B cell (primary cell): ENCODE measurements around the gene GYS1. TPM values are rescaled to one million over a fixed set of nuclear protein-coding genes. Genes with fewer than 3 reads are reported as not detected.

ENCODE experiments used
- ATAC-seq: fragments of 200-7000 bp; cut with Tn5 transposase; one replicate; pipeline ENCODE4 v1.10.0; 2021; ENCODE audit warnings: low read depth, mild to moderate bottlenecking, moderate number of reproducible peaks, moderate library complexity
- CTCF ChIA-PET: fragments of 350-600 bp; sonication (Branson Sonifier 250); formaldehyde crosslinking; loops from one replicate; lab custom pipeline; 2021; ENCODE audit warnings: antibody characterized with exemption, inconsistent platforms; lab: Charles Lee
- POLR2A ChIA-PET: fragments of 350-600 bp; sonication (Branson Sonifier 250); formaldehyde crosslinking; loops from one replicate; lab custom pipeline; 2021; ENCODE audit warnings: antibody characterized with exemption; lab: Charles Lee
- DNase-seq: peaks from one replicate; pipeline ENCODE4 v3.0.0; 2013
- H2AFZ ChIP-seq: 2 replicates; pipeline ENCODE4 v1.6.1; 2012; ENCODE audit warnings: mild to moderate bottlenecking, low read depth, low read length; ENCODE audit not compliant: insufficient read depth, poor library complexity, severe bottlenecking
- H3K27ac ChIP-seq, 2 donors: 1 replicate in 1 of 2; 2 replicates in 1 of 2; pipeline ENCODE4 v1.5.1; 2012 to 2013; ENCODE audit warnings: low read length in 2 of 2, mild to moderate bottlenecking in 2 of 2, moderate library complexity in 1 of 2
- H3K27me3 ChIP-seq, 4 experiments: fragments of 200-600 bp in 1 of 4; sonication (generic) in 1 of 4; replicated peaks in 1 of 4; 1 replicate in 2 of 4; 2 replicates in 2 of 4; pipeline versions ENCODE4 v1.6.1 to v1.7.0; 2013 to 2016; ENCODE audit warnings: low read length in 3 of 4, mild to moderate bottlenecking in 2 of 4, mixed read lengths in 1 of 4, moderate library complexity in 1 of 4; ENCODE audit not compliant: insufficient read depth in 4 of 4, control insufficient read depth in 3 of 4; ENCODE audit errors: control extremely low read depth in 1 of 4
- H3K36me3 ChIP-seq, 2 experiments: replicated peaks in 1 of 2; 1 replicate in 1 of 2; 2 replicates in 1 of 2; pipeline versions ENCODE4 v1.6.1 to v1.7.1; 2013; ENCODE audit warnings: low read length in 1 of 2; ENCODE audit not compliant: insufficient read depth in 2 of 2, control insufficient read depth in 1 of 2; ENCODE audit errors: control extremely low read depth in 1 of 2, extremely low read depth in 1 of 2
- H3K4me1 ChIP-seq, 2 donors: fragments of 200-600 bp in 1 of 2; sonication (generic) in 1 of 2; 1 replicate in 1 of 2; 2 replicates in 1 of 2; pipeline versions ENCODE4 v1.5.1 to v1.6.1; 2013 to 2017; ENCODE audit warnings: low read length in 2 of 2; ENCODE audit not compliant: control insufficient read depth in 2 of 2, insufficient read depth in 2 of 2
- H3K4me2 ChIP-seq: replicated peaks from 2 replicates; pipeline ENCODE3; 2012; ENCODE audit warnings: mild to moderate bottlenecking, low read depth, low read length; ENCODE audit not compliant: poor library complexity, severe bottlenecking
- H3K4me3 ChIP-seq, 5 experiments: fragments of 200-600 bp in 1 of 5; sonication (generic) in 1 of 5; 1 replicate in 3 of 5; 2 replicates in 2 of 5; pipeline versions ENCODE4 v1.5.1 to v1.7.0; 2011 to 2016; ENCODE audit warnings: low read length in 4 of 5, mild to moderate bottlenecking in 4 of 5, low read depth in 2 of 5, control low read depth in 1 of 5, moderate library complexity in 1 of 5; ENCODE audit not compliant: insufficient read depth in 1 of 5; ENCODE audit errors: control extremely low read depth in 1 of 5, extremely low read depth in 1 of 5
- H3K79me2 ChIP-seq: fragments of 200-600 bp; sonication (generic); one replicate; pipeline ENCODE4 v1.6.0; 2016; ENCODE audit warnings: low read length; ENCODE audit not compliant: control insufficient read depth, insufficient read depth
- H3K9ac ChIP-seq: fragments of 200-600 bp; sonication (generic); 2 replicates; pipeline ENCODE4 v1.6.1; 2017; ENCODE audit warnings: mild to moderate bottlenecking, low read length, moderate library complexity
- H3K9me3 ChIP-seq, 3 donors: one replicate each; pipeline versions ENCODE4 v1.6.1 to v1.7.1; 2013; ENCODE audit warnings: low read length in 2 of 3; ENCODE audit not compliant: control insufficient read depth in 2 of 3, insufficient read depth in 1 of 3; ENCODE audit errors: control extremely low read depth in 1 of 3
- H4K20me1 ChIP-seq: 2 replicates; pipeline ENCODE4 v1.6.0; 2012; ENCODE audit warnings: mild to moderate bottlenecking, low read length; ENCODE audit not compliant: insufficient read depth, control insufficient read depth, poor library complexity, severe bottlenecking
- H3K27ac Mint-ChIP-seq: one replicate; pipeline ENCODE4 v1.8.0; 2021; ENCODE audit warnings: mixed read lengths
- H3K27me3 Mint-ChIP-seq: one replicate; pipeline ENCODE4 v1.8.0; 2021; ENCODE audit warnings: mixed read lengths
- H3K4me1 Mint-ChIP-seq: one replicate; pipeline ENCODE4 v1.8.0; 2021; ENCODE audit warnings: mixed read lengths
- H3K4me3 Mint-ChIP-seq: one replicate; pipeline ENCODE4 v1.8.0; 2021; ENCODE audit warnings: mixed read lengths
- H3K9me3 Mint-ChIP-seq: one replicate; pipeline ENCODE4 v1.8.0; 2022; ENCODE audit warnings: mixed read lengths; ENCODE audit not compliant: insufficient read depth
- CTCF ChIP-seq: fragments of 200-600 bp; IDR thresholded peaks from one replicate; pipeline ENCODE4 v1.8.0; 2022; ENCODE audit warnings: antibody characterized with exemption, mild to moderate bottlenecking
- EZH2 ChIP-seq: IDR thresholded peaks from 2 replicates; pipeline ENCODE4 v1.6.1; 2012; ENCODE audit warnings: borderline replicate concordance, low read depth, mild to moderate bottlenecking, moderate library complexity, low read length; ENCODE audit not compliant: insufficient read depth, poor library complexity, severe bottlenecking
- WGBS: methylation state at CpG from one replicate; pipeline ENCODE4 v1.1.5; 2013; ENCODE audit warnings: missing lambda C conversion rate; ENCODE audit not compliant: insufficient coverage; 5-methylcytosine and 5-hydroxymethylcytosine counted together
- intact Hi-C: fragments of 100-400 bp; cut with micrococcal nuclease; formaldehyde crosslinking; loops from one replicate; pipeline ENCODE4 v1.10.0; 2022
- polyA plus RNA-seq: library from polyadenylated mRNA; depleted of rRNA; stranded (reverse); fragments of >200 nt; gene quantifications from 2 replicates; pipeline ENCODE4 v1.2.3, GENCODE V29; 2012
- total RNA-seq, 2 donors: library from RNA; stranded (reverse); fragments of 120-200 nt in 1 of 2; gene quantifications; 1 replicate in 1 of 2; 2 replicates in 1 of 2; pipeline versions ENCODE4 v1.2.3 to v1.2.4, GENCODE V29; 2013 to 2022

Gene GYS1
- total and polyA plus RNA-seq, 2 donors (not counting 1 experiment from before 2014, with no cell fraction given), result 28.9 to 62.7 TPM

DNA sequence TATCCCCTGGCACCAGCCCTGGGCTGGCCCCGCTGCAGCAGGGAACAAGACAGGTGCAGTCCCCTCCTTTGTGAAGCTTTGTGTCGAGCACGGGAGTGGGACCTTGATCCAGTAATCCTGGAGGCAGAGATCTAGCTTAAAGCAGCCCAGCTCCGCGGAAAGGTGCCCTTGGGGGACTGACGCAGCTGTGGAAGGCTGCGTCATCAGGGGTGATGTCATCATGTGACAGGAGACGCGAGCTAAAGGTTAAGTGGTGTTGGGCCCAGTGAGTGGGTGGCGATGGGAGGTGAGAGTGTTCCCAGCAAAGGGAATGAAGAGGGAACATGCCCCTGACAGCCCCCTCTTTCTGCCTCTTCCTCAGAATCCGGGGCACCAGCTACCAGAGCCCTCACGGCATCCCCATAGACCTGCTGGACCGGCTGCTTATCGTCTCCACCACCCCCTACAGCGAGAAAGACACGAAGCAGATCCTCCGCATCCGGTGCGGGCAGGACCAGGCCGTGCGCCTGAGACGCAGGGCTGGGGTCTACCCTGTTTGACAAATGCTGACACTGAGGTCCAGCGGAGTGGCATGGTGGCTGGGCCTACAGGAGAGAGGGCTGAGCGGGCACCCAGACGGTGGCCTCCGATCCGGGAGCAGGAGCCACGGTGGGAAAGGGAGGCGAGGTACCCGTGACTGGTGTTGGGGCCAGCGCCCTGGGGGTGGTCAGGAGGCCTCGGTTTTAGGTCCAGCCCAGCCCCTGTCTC is 21.2 kb upstream of the GYS1 start:
- Histone ChIP-seq H3K4me2 (no peak overlapping the region), H3K9me3 (no peaks in the 10 kb centered on the region), H4K20me1 (no peaks in the 10 kb centered on the region), H2AFZ (no peak overlapping the region), H3K27ac (no peak overlapping the region), H3K79me2 (no peaks in the 10 kb centered on the region), H3K4me1 (peaks cover 9 to 19% of the 10 kb centered on the region in 2 donors), H3K4me3 (no peak overlapping the region), H3K27me3 (peaks cover 0 to 4% (median 2%) of the 10 kb centered on the region in 4 experiments), H3K9ac (no peak overlapping the region), H3K36me3 (peaks cover 0 to 31% of the 10 kb centered on the region in 2 experiments)
- ChIA-PET CTCF (interaction anchor here (1.3 to 1.7 kb wide), 2 partner anchors 16 to 83 kb away, joined by 4 to 5 read pairs; no protein-coding TSS in a partner anchor), POLR2A (interaction anchor here (0.5 kb wide), 1 partner anchor 21 kb away, joined by 10 read pairs; the partner anchor contains the start of gene RUVBL2)
- Mint-ChIP-seq H3K27me3 (no peaks in the 10 kb centered on the region), H3K9me3 (no peaks in the 10 kb centered on the region), H3K4me3 (no peak overlapping the region), H3K27ac (no peak overlapping the region), H3K4me1 (peaks cover 13% of the 10 kb centered on the region)
- no peak for TF ChIP-seq EZH2
- no peak for TF ChIP-seq CTCF
- ATAC-seq (no peak), DNase-seq (no peak)
- intact Hi-C loops, result no loop called here
- WGBS, result 98% methylated on average over 26 of the region's 32 CpGs

GRCh38 chr19:49011194-49011593 is 18.1 kb upstream of the GYS1 start:
- DNase-seq (no peak), ATAC-seq (no peak)
- no peak overlapping the region for H3K4me2 ChIP-seq
- no peaks in the 10 kb centered on the region for H3K4me1 ChIP-seq
- no peaks in the 10 kb centered on the region for H3K9me3 Mint-ChIP-seq
- H4K20me1 ChIP-seq, result no peaks in the 10 kb centered on the region
- no peak overlapping the region for H3K4me3 Mint-ChIP-seq
- H3K9me3 ChIP-seq, result no peaks in the 10 kb centered on the region
- H3K27me3 ChIP-seq, result no peaks in the 10 kb centered on the region
- ChIA-PET POLR2A (no interaction called here), CTCF (no interaction called here)
- 94% methylated on average over 15 of the region's 17 CpGs for WGBS
- no peaks in the 10 kb centered on the region for H3K4me1 Mint-ChIP-seq
- intact Hi-C loops, result no loop called here
- no peak overlapping the region for H3K9ac ChIP-seq
- H3K27ac Mint-ChIP-seq, result no peak overlapping the region
- H3K4me3 ChIP-seq, result no peak overlapping the region
- H3K27ac ChIP-seq, result no peak overlapping the region
- TF ChIP-seq EZH2 (no peak), CTCF (no peak)
- H3K36me3 ChIP-seq, result peaks cover 0 to 43% of the 10 kb centered on the region in 2 experiments
- no peaks in the 10 kb centered on the region for H3K27me3 Mint-ChIP-seq
- no peaks in the 10 kb centered on the region for H3K79me2 ChIP-seq
- H2AFZ ChIP-seq, result no peak overlapping the region
